Stimulated activated CD4-positive, alpha-beta T cell treated with anti-CD3 and anti-CD28 coated beads, Interleukin-2, amount 100 ng/mL, for 4 hours (primary cell): Measurements from ENCODE around the gene FRMD3.

Experiments used
- DNase-seq: peaks from one replicate; pipeline ENCODE4 v3.0.0-alpha.2; 2020; ENCODE audit warnings: low read depth

The FRMD3 gene

GRCh38 chr9:83432877-83433550 lies 105.2 kb downstream of the FRMD3 start:
- no peak for DNase-seq

- DNase-seq, result no peak
These were observed 106.0 kb downstream of the FRMD3 start for GRCh38 chr9:83432104-83432627.

- DNase-seq, result no peak
These were observed 106.8 kb downstream of the FRMD3 start for GRCh38 chr9:83431101-83432060.

- DNase-seq, result no peak
These were observed 107.5 kb downstream of the FRMD3 start for GRCh38 chr9:83430681-83431080.

- no peak for DNase-seq
These were observed 109.0 kb downstream of the FRMD3 start for GRCh38 chr9:83429229-83429628.

GRCh38 chr9:83425240-83425639 lies 113.0 kb downstream of the FRMD3 start:
- no peak for DNase-seq

GRCh38 chr9:83424831-83425230 lies 113.4 kb downstream of the FRMD3 start:
- DNase-seq, result no peak

GRCh38 chr9:83423815-83424707 lies 114.1 kb downstream of the FRMD3 start:
- no peak for DNase-seq

- DNase-seq, result no peak
These were observed 115.7 kb downstream of the FRMD3 start for GRCh38 chr9:83422527-83422926.

- no peak for DNase-seq
These were observed 117.7 kb downstream of the FRMD3 start for GRCh38 chr9:83420486-83420885.

GRCh38 chr9:83419961-83420360 lies 118.2 kb downstream of the FRMD3 start:
- no peak for DNase-seq

GRCh38 chr9:83418283-83418682 lies 119.9 kb downstream of the FRMD3 start:
- DNase-seq, result no peak

GRCh38 chr9:83413367-83413766 lies 124.8 kb downstream of the FRMD3 start:
- no peak for DNase-seq

GRCh38 chr9:83410701-83411100 lies 127.5 kb downstream of the FRMD3 start:
- DNase-seq, result no peak

- DNase-seq, result no peak
These were observed 131.3 kb downstream of the FRMD3 start for GRCh38 chr9:83406921-83407320.

- no peak for DNase-seq
These were observed 132.4 kb downstream of the FRMD3 start for GRCh38 chr9:83405759-83406158.

- no peak for DNase-seq
These were observed 134.5 kb downstream of the FRMD3 start for GRCh38 chr9:83403527-83404238.

- no peak for DNase-seq
These were observed 136.8 kb downstream of the FRMD3 start for GRCh38 chr9:83401328-83401900.

GRCh38 chr9:83396813-83397212 lies 141.4 kb downstream of the FRMD3 start:
- no peak for DNase-seq

- no peak for DNase-seq
These were observed 141.9 kb downstream of the FRMD3 start for GRCh38 chr9:83396342-83396741.

- no peak for DNase-seq
These were observed 146.0 kb downstream of the FRMD3 start for GRCh38 chr9:83392228-83392627.
